Esophagus muscularis mucosa (tissue), 4 donors: ENCODE measurements around the gene WDR17.

ENCODE experiments used
- CTCF ChIP-seq, 3 experiments: fragments of 200-600 bp in 2 of 3; fragments of 450-650 bp in 1 of 3; sonication (generic) in 2 of 3; IDR thresholded peaks; one replicate each; pipeline ENCODE4 v1.5.1; 2017 to 2019; ENCODE audit warnings: antibody characterized with exemption in 3 of 3, mild to moderate bottlenecking in 2 of 3, moderate library complexity in 1 of 3
- EP300 ChIP-seq: sonication (generic); formaldehyde crosslinking; IDR thresholded peaks from one replicate; pipeline ENCODE4 v1.6.1; 2017; ENCODE audit warnings: antibody characterized with exemption
- POLR2A ChIP-seq: fragments of 450-650 bp; IDR thresholded peaks from one replicate; pipeline ENCODE4 v1.6.1; 2017; ENCODE audit warnings: antibody characterized with exemption, moderate library complexity, mild to moderate bottlenecking, low read depth
- POLR2AphosphoS5 ChIP-seq, 2 donors: sonication (generic); formaldehyde crosslinking; IDR thresholded peaks; one replicate each; pipeline ENCODE4 v1.6.1; 2017; ENCODE audit warnings: antibody characterized with exemption in 2 of 2

DNA sequence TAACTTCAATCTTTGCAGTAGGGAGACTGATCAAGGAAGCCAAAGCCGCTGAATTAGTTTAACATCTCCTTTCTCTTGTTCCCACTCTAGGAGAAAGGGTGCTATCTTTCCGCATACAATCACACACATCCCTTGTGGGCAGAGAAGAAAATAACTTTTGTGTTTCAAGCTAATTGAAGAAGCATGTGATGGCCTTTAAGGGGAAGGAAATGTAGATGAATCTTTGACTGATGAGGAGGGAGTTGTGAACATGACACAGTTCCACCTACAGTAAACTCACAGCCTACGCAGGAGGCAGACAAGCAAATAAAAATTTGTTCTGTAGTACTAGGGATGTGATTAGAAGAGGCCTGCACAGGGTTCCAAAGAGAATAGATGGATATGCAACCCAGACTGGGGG is 144.5 kb downstream of the WDR17 start:
- TF ChIP-seq POLR2A = no peak
- TF ChIP-seq EP300 = no peak
- no peak for TF ChIP-seq CTCF (IDR thresholded peaks at IDR 0.05)
- no peak for TF ChIP-seq POLR2AphosphoS5 (IDR thresholded peaks at IDR 0.05)
